ENCODE data around the gene PMP22. TPM values are rescaled to one million over a fixed set of nuclear protein-coding genes. Genes with fewer than 3 reads are reported as not detected.

The PMP22 gene
- total RNA-seq, 2 experiments from 2014 or later, result 0.21 to 0.22 TPM

DNA sequence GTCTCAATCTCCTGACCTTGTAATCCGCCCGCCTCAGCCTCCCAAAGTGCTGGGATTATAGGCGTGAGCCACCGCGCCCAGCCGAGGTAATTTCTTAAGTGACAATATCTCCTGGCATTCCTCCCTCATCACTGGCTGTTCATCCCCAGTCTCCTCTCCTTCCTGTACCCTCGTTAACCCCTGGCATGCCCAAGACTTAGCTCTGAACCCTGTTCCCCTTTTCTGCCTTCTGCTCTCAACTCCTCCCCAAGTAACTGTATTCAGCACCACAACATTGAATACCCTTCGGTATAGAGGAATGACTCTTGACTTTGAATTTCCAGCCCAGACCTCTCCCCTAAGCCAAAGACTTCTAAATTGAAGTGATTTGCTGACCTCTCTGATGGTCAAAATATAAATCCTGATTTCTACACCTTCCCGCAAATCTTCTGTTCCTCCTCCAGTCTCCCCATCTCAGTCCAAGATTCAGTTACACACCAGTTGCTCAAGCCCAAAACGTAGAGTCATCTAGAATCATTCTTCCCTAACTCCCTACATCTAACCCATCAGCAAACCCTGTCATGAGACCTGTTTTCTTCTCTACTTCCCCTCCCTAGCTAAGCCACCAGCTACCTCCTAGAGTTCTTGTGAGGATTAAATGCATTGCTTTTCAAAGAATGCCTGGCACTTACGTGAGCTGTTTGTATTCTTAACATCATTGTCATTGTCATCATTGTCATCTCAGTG is 14.8 kb downstream of the PMP22 start:
- Mint-ChIP-seq H3K4me1 (no peaks in the 10 kb centered on the region), H3K27ac (no peak overlapping the region), H3K9me3 (no peaks in the 10 kb centered on the region), H3K4me3 (no peak overlapping the region), H3K27me3 (peaks cover 26% of the 10 kb centered on the region), H3K36me3 (no peaks in the 10 kb centered on the region)
- no peak for DNase-seq

DNA sequence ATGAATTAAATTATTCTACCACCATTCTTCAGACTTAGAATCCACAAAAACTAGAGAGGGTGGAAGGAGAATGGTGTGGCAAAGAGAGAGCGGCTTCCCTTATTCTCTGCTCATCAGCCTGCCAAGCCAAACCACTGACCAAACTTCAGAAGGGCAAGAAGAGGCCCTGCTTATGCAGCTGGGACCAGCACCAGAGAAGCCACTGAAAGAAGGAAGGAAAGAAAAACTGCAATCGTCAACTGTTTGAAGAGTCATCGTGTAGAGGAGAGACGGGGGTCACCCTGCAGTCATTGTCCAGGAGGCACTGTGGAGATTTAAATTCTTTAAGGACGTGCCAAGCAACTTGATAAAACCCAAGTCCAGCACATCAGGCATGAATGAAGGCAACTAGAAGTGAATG is 15.6 kb downstream of the PMP22 start:
- Mint-ChIP-seq H3K4me3 (no peak overlapping the region), H3K4me1 (no peaks in the 10 kb centered on the region), H3K27me3 (peaks cover 21% of the 10 kb centered on the region), H3K27ac (no peak overlapping the region), H3K9me3 (no peaks in the 10 kb centered on the region), H3K36me3 (no peaks in the 10 kb centered on the region)
- DNase-seq, result no peak

DNA sequence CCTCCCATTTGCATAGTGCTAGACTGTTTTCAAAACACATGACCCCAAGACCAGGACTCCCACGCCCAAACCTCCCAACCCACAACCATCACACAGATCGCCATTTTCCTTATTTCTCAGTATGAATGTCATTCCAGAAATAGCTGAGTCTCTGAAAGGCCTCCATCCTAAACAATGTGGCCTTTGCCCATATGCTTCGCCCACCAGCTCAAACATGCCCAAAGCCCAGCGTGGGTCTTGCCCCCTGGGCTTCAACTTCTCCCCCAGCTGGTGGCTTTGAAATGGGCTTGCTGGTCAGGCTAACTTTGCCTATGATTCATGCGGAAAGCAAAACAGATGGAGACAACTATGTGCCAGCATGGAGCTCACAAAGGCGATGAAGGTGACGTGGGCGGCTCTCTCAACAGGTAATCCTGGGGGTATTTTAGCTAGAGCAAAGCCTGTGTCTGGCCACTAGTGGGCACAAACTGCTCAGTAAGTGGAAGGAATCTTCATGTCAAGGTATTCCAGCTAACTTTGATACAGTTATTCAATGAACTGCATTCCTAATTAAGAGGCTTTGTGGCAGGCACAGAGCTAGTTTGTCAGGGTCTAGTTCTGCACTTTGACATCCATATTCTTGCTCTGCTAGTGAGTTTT is 17.1 kb downstream of the PMP22 start:
- Mint-ChIP-seq H3K9me3 (no peaks in the 10 kb centered on the region), H3K36me3 (no peaks in the 10 kb centered on the region), H3K27ac (no peak overlapping the region), H3K4me1 (no peaks in the 10 kb centered on the region), H3K27me3 (peaks cover 10% of the 10 kb centered on the region), H3K4me3 (no peak overlapping the region)
- no peak for DNase-seq

DNA sequence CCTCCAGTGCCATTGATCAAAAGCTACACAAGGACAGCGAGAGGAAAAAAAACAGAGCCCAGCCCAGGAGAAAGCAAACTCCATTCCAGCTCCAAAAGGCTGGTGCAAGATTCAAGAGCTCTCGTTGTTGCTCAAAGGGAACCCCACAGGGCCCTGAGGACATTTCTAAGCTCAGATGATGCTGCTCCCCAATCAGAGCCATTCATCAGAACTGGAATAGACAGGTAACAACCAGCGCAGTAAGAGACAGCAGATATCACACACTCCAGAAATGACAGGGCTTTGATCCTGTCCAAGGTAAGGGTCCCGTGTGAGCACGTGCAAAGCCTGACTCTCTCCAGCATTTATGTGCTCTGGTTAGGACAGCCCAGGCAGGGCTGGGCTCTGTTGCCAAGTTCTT is 20.1 kb downstream of the PMP22 start:
- Mint-ChIP-seq H3K27ac (no peak overlapping the region), H3K36me3 (peaks cover 1% of the 10 kb centered on the region), H3K4me1 (no peaks in the 10 kb centered on the region), H3K9me3 (peaks cover 5% of the 10 kb centered on the region), H3K4me3 (no peak overlapping the region), H3K27me3 (peaks cover 16% of the 10 kb centered on the region)
- DNase-seq, result no peak

DNA sequence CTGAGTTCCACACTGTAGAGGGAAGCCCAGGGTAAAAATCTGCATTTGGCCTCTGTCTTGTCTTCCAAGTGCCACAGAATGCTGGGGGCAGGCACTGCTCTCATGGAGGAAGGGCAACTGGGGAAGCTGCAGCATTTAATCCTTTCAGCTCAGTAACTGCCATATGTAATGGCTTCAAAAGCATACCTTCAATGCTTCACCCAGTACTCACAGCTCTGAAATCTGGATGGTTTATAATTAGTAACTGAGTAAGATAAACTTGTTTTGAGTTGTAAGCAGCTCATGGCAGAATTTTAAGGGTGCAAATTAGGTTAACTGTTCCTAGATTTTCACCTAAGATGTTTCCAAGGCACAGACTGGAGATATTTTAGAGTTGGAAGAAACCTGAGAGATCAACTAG is 24.5 kb downstream of the PMP22 start:
- Mint-ChIP-seq H3K9me3 (peaks cover 5% of the 10 kb centered on the region), H3K27ac (no peak overlapping the region), H3K27me3 (peaks cover 13% of the 10 kb centered on the region)

DNA sequence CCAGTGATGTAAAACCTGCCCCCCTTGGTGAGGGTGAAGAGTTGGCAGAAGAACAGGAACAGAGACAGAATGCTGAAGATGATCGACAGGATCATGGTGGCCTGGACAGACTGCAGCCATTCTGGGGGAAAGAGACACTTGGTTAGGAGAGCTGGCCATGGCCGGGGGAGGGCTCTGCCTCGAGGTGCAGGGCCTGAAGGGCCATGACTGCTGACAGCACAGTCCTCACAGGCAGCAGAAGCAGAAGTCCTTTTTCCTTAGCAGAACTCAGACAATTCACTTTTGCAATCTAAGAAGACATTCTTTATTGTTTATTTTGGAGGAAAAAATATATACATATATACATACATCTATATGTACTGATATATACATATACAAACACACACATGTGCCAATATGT is 25.6 kb downstream of the PMP22 start:
- H3K4me1 Mint-ChIP-seq, result peaks cover 4% of the 10 kb centered on the region
- H3K9me3 Mint-ChIP-seq, result peaks cover 5% of the 10 kb centered on the region
- H3K36me3 Mint-ChIP-seq, result peaks cover 1% of the 10 kb centered on the region
- H3K27me3 Mint-ChIP-seq, result peaks cover 13% of the 10 kb centered on the region
- no peak overlapping the region for H3K4me3 Mint-ChIP-seq
- DNase-seq, result no peak
- H3K27ac Mint-ChIP-seq, result no peak overlapping the region

More for the DNA sequence above, 24.5 kb downstream of the PMP22 start:
- Mint-ChIP-seq H3K4me3 (no peak overlapping the region), H3K36me3 (peaks cover 1% of the 10 kb centered on the region), H3K4me1 (peaks cover 4% of the 10 kb centered on the region)
- no peak for DNase-seq

DNA sequence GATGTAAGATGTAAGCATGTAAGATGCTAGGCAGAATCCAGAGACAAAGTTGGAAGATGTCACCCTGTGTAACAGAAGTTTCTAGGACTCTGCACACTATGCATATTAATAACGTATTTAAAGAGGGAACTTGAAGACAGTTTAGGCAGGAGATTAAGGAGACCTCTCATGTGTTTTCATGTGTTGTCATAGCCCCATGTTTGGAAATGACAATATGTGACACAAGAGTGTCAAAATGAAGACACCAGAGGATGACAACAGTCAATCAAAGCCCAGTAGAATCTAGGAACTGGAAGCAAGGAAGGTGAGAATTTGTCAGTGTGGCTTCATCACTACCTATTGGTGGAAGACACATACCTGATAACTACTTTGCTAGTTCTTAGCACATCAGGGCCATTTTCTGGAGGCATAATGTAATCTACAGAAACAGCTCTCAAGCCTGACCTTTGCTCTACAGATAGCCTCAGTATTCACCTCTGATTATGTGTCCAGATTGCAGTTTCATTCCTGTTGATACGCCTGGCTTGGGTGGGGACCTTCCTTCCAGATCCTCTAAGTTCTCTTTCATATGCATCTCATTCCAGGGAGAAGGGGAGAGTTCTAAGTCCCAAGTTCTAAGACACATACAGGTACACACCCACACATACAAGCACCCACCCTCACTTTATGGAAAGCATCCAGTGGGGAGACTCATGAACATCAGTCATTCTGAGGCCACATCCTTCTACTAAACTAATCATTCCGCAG is 26.3 kb downstream of the PMP22 start:
- Mint-ChIP-seq H3K36me3 (peaks cover 1% of the 10 kb centered on the region), H3K4me3 (no peak overlapping the region), H3K27ac (no peak overlapping the region), H3K9me3 (peaks cover 5% of the 10 kb centered on the region), H3K4me1 (peaks cover 4% of the 10 kb centered on the region), H3K27me3 (peaks cover 13% of the 10 kb centered on the region)
- no peak for DNase-seq

DNA sequence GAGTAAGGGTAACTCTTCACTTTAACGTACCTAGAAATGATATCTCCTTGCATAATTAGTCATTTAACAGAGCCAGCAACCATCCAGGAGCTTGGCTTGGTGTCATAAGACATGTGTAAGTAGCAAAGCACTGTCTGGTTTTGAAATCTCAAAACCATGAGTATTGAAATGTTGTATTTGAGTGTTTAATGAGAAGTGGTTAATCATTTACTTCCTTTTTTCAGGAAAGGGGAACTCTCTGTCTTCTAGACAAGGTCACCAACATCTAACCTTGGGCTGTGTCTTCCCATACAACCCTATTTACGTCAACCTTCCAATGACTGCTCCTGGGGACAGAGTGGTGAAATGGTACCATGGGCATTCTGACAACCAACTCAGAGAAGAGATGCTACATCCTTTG is 27.1 kb downstream of the PMP22 start:
- DNase-seq, result no peak
- Mint-ChIP-seq H3K27me3 (peaks cover 13% of the 10 kb centered on the region), H3K9me3 (peaks cover 5% of the 10 kb centered on the region), H3K4me3 (no peak overlapping the region), H3K4me1 (peaks cover 4% of the 10 kb centered on the region), H3K27ac (no peak overlapping the region), H3K36me3 (peaks cover 1% of the 10 kb centered on the region)

DNA sequence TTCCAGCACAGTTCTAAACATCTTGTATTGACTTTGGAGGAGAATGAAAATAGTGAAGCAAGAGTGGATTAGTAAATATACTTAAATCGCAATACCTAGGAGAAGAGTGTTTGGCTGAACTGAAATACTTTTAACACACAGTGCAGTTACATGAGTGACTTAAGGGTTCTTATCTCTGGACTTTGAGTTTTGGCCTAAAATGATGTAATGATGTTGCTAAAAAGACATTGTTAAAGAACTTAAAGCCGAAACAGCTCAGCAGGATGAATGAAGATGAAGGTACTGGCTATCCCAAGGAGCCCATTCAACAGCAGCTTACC is 28.1 kb downstream of the PMP22 start:
- no peak overlapping the region for H3K27ac Mint-ChIP-seq
- peaks cover 5% of the 10 kb centered on the region for H3K27me3 Mint-ChIP-seq
- no peaks in the 10 kb centered on the region for H3K9me3 Mint-ChIP-seq

DNA sequence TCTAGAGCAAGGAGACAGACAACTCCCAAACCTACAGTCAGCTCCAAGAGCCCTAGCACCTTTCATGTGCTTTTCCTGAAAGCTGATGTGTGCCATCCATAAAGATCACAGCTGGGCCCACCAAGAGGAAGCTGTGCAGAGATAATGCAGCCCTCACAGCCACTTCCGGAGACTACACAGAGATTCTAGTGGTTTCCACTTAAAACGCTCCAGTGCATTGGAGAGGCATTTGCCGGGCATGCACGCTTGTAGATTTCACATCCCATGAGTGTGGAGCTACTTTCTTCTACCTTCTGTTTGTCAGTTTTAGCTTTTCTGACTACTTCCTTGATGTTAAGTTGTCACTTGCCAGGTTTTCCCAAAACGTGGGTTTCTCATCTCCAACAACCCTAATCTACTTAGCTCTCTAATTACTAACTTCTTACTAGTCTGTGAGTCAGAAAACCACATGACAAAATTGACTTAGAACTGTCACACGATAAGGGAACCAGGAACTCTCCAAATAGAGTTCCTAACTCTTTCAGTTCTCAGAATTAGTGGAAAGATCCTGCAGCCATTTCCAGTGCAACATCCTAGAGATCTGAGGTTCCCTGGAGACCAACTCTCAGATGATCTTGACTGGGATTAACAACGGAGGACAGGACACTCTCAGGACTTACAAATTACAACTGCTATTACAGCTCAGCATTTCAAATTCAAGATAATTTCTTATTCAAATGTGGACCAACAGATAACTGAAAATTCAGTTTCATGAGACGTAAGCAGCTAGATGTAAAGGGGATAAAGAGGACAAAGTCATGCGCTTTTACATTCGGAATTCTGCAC is 28.6 kb downstream of the PMP22 start:
- H3K36me3 Mint-ChIP-seq, result no peaks in the 10 kb centered on the region
- H3K4me1 Mint-ChIP-seq, result peaks cover 4% of the 10 kb centered on the region
- no peak for DNase-seq
- no peaks in the 10 kb centered on the region for H3K9me3 Mint-ChIP-seq
- H3K4me3 Mint-ChIP-seq, result no peak overlapping the region
- H3K27ac Mint-ChIP-seq, result no peak overlapping the region
- no peaks in the 10 kb centered on the region for H3K27me3 Mint-ChIP-seq

More for the DNA sequence above, 28.1 kb downstream of the PMP22 start:
- Mint-ChIP-seq H3K36me3 (no peaks in the 10 kb centered on the region), H3K4me1 (peaks cover 4% of the 10 kb centered on the region), H3K4me3 (no peak overlapping the region)
- DNase-seq, result no peak

DNA sequence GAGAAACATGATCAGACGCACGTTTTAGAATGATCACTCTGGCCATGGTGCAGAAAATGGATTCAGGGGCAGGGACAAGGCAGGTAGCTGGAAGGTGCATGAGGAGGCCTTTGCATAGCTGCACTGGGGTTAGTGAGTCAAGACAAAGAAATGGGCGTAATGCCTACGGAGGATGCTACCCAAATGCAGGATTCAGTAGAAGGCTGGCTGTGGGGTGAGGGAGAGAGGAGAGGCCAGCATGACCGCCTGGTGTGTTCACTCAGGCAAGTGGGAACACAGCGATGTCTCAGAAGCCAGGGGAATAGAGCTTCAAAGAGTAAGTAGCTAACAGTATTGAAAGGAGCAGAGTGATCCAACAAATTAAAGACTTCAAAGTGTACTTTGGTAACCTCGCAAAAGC is 31.2 kb downstream of the PMP22 start:
- Mint-ChIP-seq H3K9me3 (no peaks in the 10 kb centered on the region), H3K27ac (no peak overlapping the region), H3K4me1 (peaks cover 4% of the 10 kb centered on the region), H3K4me3 (no peak overlapping the region), H3K27me3 (no peaks in the 10 kb centered on the region), H3K36me3 (no peaks in the 10 kb centered on the region)
- DNase-seq, result no peak

DNA sequence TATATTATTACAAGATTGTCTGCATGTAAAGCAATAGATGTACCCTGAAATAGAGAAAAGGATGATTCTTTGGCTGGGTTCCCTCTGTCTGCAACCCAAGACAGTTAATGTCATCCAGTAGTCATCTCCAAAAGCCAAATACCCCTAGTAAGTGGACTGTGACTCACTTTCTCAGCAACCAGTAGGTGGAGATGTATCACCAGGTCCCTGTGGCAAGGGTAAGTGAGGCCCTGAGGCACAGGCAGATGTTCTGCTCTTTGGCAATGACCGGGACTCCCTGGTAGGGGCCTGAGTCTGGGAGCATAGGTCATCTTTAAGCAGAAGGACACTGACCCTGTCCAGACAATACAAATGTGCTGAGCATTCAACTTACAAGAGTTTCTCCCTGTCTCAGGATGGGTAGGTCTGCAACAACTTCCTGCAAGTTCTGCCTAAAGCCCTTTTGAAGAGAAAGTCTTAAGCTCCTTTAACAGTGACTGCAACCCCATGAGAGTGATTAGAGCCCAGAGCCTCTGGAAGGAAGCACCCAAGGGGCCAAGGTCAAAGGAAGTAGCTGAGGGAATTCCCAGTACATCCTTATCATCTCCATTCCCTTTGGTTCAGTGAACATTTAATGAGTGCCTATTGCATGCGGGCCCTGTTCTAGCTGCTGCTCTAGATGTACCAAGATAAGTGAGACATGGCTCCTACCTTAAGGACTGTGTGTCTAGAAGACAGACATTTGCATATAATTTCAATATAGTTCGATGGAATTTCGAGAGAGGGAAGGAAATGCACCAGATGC is 31.9 kb downstream of the PMP22 start:
- Mint-ChIP-seq H3K36me3 (no peaks in the 10 kb centered on the region), H3K27me3 (no peaks in the 10 kb centered on the region), H3K4me1 (peaks cover 4% of the 10 kb centered on the region), H3K27ac (no peak overlapping the region), H3K9me3 (no peaks in the 10 kb centered on the region), H3K4me3 (no peak overlapping the region)
- no peak for DNase-seq

DNA sequence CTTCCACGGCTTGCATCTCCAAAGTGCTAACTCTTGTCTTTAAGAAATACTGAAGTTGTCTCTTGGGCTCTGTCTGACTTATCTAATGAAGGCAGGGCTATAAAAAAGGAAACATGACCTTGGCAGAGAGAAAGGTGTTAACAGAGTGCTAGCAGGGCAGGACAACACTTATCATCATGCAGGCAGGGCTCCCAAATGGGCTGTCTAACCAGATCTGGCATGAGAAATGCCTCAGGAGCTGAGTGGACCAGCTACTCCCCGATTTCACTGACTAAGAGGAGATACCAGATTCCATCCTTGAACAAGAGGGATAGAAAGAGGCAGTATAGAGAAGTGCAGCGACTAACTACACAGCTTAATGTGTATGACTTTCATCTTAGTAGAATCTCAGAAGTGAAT is 32.6 kb downstream of the PMP22 start:
- Mint-ChIP-seq H3K4me1 (peaks cover 4% of the 10 kb centered on the region), H3K27ac (no peak overlapping the region), H3K9me3 (no peaks in the 10 kb centered on the region), H3K27me3 (no peaks in the 10 kb centered on the region), H3K36me3 (no peaks in the 10 kb centered on the region), H3K4me3 (no peak overlapping the region)
- DNase-seq, result no peak

DNA sequence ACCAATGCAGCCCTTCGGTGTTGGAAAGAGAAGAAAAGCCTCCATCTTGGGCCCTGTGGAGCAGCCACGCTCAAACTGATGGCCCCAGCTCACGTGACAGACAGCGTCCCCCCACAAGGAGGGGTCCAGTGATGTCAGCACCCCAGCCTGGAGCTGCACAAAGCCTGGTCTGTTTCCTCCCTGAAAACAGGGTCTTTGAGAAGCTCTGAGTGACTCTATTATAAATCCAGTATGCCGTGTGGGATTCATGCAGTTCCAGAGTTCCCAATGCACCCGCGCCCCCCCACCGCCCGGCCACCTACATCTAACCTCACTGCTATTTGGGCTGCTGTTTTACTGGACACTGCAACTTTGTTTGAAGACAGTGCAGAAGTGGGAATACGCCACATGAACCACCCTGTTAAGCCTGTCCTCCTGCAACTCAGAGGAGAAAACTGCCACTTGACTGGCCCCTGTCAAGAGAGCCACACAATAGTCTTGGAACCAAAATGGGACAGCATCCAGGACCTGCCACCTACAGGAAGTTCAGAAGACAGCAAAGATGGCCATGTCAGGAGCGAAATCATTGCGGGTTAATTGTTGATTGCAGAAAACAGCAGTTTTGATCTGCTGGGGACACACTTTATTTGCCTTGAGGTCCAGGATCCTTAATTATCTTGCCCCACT is 33.1 kb downstream of the PMP22 start:
- H3K9me3 Mint-ChIP-seq, result no peaks in the 10 kb centered on the region
- no peak overlapping the region for H3K27ac Mint-ChIP-seq
- peaks cover 4% of the 10 kb centered on the region for H3K4me1 Mint-ChIP-seq

More for the DNA sequence above, 33.1 kb downstream of the PMP22 start:
- H3K36me3 Mint-ChIP-seq, result no peaks in the 10 kb centered on the region
- H3K4me3 Mint-ChIP-seq, result no peak overlapping the region
- H3K27me3 Mint-ChIP-seq, result no peaks in the 10 kb centered on the region
- DNase-seq, result no peak

All from activated naive CD8-positive, alpha-beta T cell treated with anti-CD3 and anti-CD28 coated beads for 36 hours (primary cell).